NCI-H2081 (cell line): Measurements from ENCODE around the gene UQCRC1.

Experiments
- DNase-seq, 2 experiments: peaks; one replicate each; lab custom pipeline; 2025; lab: John Stamatoyannopoulos, UW

Gene UQCRC1

GRCh38 chr3:48609088-48610005, at the start of gene UQCRC1:
TSS of gene UQCRC1 (minus strand) at chr3:48609646. CDS start at chr3:48609620, 26 bp downstream.
- DNase-seq, result peak; percentile 86 to 89

- DNase-seq, result no peak
Observed at GRCh38 chr3:48656841-48657281, 47.4 kb upstream of the UQCRC1 start.

GRCh38 chr3:48656061-48656840, 46.8 kb upstream of the UQCRC1 start:
- DNase-seq, result no peak

- no peak for DNase-seq
Observed at GRCh38 chr3:48655606-48656005, 46.2 kb upstream of the UQCRC1 start.

GRCh38 chr3:48655063-48655462, 45.6 kb upstream of the UQCRC1 start:
- no peak for DNase-seq

GRCh38 chr3:48652923-48653715, 43.7 kb upstream of the UQCRC1 start:
- no peak for DNase-seq

GRCh38 chr3:48651771-48652170, 42.3 kb upstream of the UQCRC1 start:
- DNase-seq, result no peak

- no peak for DNase-seq
Observed at GRCh38 chr3:48650723-48651122, 41.3 kb upstream of the UQCRC1 start.

GRCh38 chr3:48648188-48648850, 38.9 kb upstream of the UQCRC1 start:
- DNase-seq, result no peak

GRCh38 chr3:48647714-48648113, 38.3 kb upstream of the UQCRC1 start:
- no peak for DNase-seq

GRCh38 chr3:48644898-48645760, 35.7 kb upstream of the UQCRC1 start:
- no peak for DNase-seq

GRCh38 chr3:48642605-48643004, 33.2 kb upstream of the UQCRC1 start:
- no peak for DNase-seq

- no peak for DNase-seq
Observed at GRCh38 chr3:48641396-48641795, 31.9 kb upstream of the UQCRC1 start.

- DNase-seq, result no peak
Observed at GRCh38 chr3:48639944-48640606, 30.6 kb upstream of the UQCRC1 start.

- DNase-seq, result no peak
Observed at GRCh38 chr3:48637305-48637704, 27.9 kb upstream of the UQCRC1 start.

- DNase-seq, result no peak
Observed at GRCh38 chr3:48636149-48636655, 26.8 kb upstream of the UQCRC1 start.

GRCh38 chr3:48635222-48636021, 26.0 kb upstream of the UQCRC1 start, which contains the start of gene SLC26A6:
TSS of gene SLC26A6 (minus strand) at chr3:48635461. CDS start at chr3:48635393, 68 bp downstream.
- peak; percentile 87 to 90 for DNase-seq

GRCh38 chr3:48634661-48635221, 25.3 kb upstream of the UQCRC1 start:
- peak; percentile 7 to 10 for DNase-seq
